SHP77 treated with DMSO at 0.1 percent for 48 hours (cell line): Measurements from ENCODE around the gene ARHGAP26.
A peak's percentile ranks its signal among the peaks of the same experiment; 100 is the strongest.
"Not testable (repeated sequence)": the region's sequence is repeated elsewhere in the genome, so short reads cannot be mapped to it uniquely, and the experiment has no call there.

Source experiments
- DNase-seq: peaks from one replicate; lab custom pipeline; 2025; lab: John Stamatoyannopoulos, UW

The ARHGAP26 gene

GRCh38 chr5:143183989-143184388 is 413.8 kb downstream of the ARHGAP26 start:
- DNase-seq, result no peak

GRCh38 chr5:143186623-143187022 is 416.4 kb downstream of the ARHGAP26 start:
- no peak for DNase-seq

GRCh38 chr5:143187495-143187894 is 417.3 kb downstream of the ARHGAP26 start:
- DNase-seq, result no peak

GRCh38 chr5:143188083-143188482 is 417.9 kb downstream of the ARHGAP26 start:
- DNase-seq, result no peak

- DNase-seq, result no peak
These were observed 418.5 kb downstream of the ARHGAP26 start for GRCh38 chr5:143188692-143189091.

- DNase-seq, result no peak
These were observed 420.2 kb downstream of the ARHGAP26 start for GRCh38 chr5:143190260-143190810.

GRCh38 chr5:143191720-143192119 is 421.5 kb downstream of the ARHGAP26 start:
- no peak for DNase-seq

GRCh38 chr5:143192191-143192900 is 422.2 kb downstream of the ARHGAP26 start:
- DNase-seq, result no peak

GRCh38 chr5:143194206-143194605 is 424.0 kb downstream of the ARHGAP26 start:
- DNase-seq, result no peak

- DNase-seq, result no peak
These were observed 424.5 kb downstream of the ARHGAP26 start for GRCh38 chr5:143194713-143195112.

- DNase-seq, result no peak
These were observed 425.3 kb downstream of the ARHGAP26 start for GRCh38 chr5:143195491-143195890.

- no peak for DNase-seq
These were observed 426.6 kb downstream of the ARHGAP26 start for GRCh38 chr5:143196601-143197259.

- no peak for DNase-seq
These were observed 427.1 kb downstream of the ARHGAP26 start for GRCh38 chr5:143197260-143197656.

- no peak for DNase-seq
These were observed 428.2 kb downstream of the ARHGAP26 start for GRCh38 chr5:143198332-143198731.

GRCh38 chr5:143199161-143199560 is 429.0 kb downstream of the ARHGAP26 start:
- DNase-seq, result no peak

- DNase-seq, result no peak
These were observed 429.7 kb downstream of the ARHGAP26 start for GRCh38 chr5:143199843-143200242.

GRCh38 chr5:143200781-143201398 is 430.7 kb downstream of the ARHGAP26 start:
- peak; percentile 97 for DNase-seq

GRCh38 chr5:143201589-143201988 is 431.4 kb downstream of the ARHGAP26 start:
- DNase-seq, result no peak

- not testable (repeated sequence) for DNase-seq
These were observed 433.3 kb downstream of the ARHGAP26 start for GRCh38 chr5:143203301-143203956.

GRCh38 chr5:143204474-143205246 is 434.5 kb downstream of the ARHGAP26 start:
- DNase-seq, result no peak

- no peak for DNase-seq
These were observed 435.2 kb downstream of the ARHGAP26 start for GRCh38 chr5:143205386-143205785.

GRCh38 chr5:143205883-143206195 is 435.7 kb downstream of the ARHGAP26 start:
- no peak for DNase-seq
